LNCAP (cell line): ENCODE results near the gene NFAT5.

ENCODE experiments used
- CTCF ChIP-seq: fragments of 450-650 bp; IDR thresholded peaks from 2 replicates; pipeline ENCODE4 v1.5.1; 2017; ENCODE audit warnings: mild to moderate bottlenecking

NFAT5 gene

GRCh38 chr16:69726313-69727060, 160.7 kb downstream of the NFAT5 start, which contains the start of gene NQO1:
Gene NQO1 (minus strand): TSS chr16:69726560. CDS start chr16:69726439, 121 bp downstream.
- no peak for TF ChIP-seq CTCF

GRCh38 chr16:69727916-69728270, 162.1 kb downstream of the NFAT5 start:
- TF ChIP-seq CTCF, result no peak

GRCh38 chr16:69732101-69732500, 166.3 kb downstream of the NFAT5 start:
- no peak for TF ChIP-seq CTCF

- TF ChIP-seq CTCF, result no peak
Observed at GRCh38 chr16:69741519-69741918, 175.8 kb downstream of the NFAT5 start.

GRCh38 chr16:69741951-69742904, 176.5 kb downstream of the NFAT5 start:
- TF ChIP-seq CTCF, result no peak

GRCh38 chr16:69744363-69745231, 178.8 kb downstream of the NFAT5 start:
- TF ChIP-seq CTCF, result no peak

GRCh38 chr16:69745232-69745612, 179.5 kb downstream of the NFAT5 start:
- TF ChIP-seq CTCF, result no peak
